B cell (primary cell): Measurements from ENCODE around the gene PRELID3B.

Source experiments
- CTCF ChIP-seq: fragments of 200-600 bp; IDR thresholded peaks from one replicate; pipeline ENCODE4 v1.8.0; 2022; ENCODE audit warnings: antibody characterized with exemption, mild to moderate bottlenecking
- EZH2 ChIP-seq: IDR thresholded peaks from 2 replicates; pipeline ENCODE4 v1.6.1; 2012; ENCODE audit warnings: borderline replicate concordance, low read depth, mild to moderate bottlenecking, moderate library complexity, low read length; ENCODE audit not compliant: insufficient read depth, poor library complexity, severe bottlenecking

GRCh38 chr20:59010321-59010994 is 32.1 kb downstream of the PRELID3B start:
- no peak for TF ChIP-seq CTCF
- TF ChIP-seq EZH2, result no peak
